ENCODE results near the gene SPTLC1. TPM values are rescaled to one million over a fixed set of nuclear protein-coding genes. Genes with fewer than 3 reads are reported as not detected.

SPTLC1 gene
- total and polyA plus RNA-seq, 2 of the 8 experiments (the other 6 are each of a cell fraction or from before 2014, with no cell fraction given): 34.2 to 62.1 TPM

- TF ChIP-seq E2F6 (IDR thresholded peaks at IDR 0.05) (no peak), EZH2 (IDR thresholded peaks at IDR 0.05; ENCODE audit: low read depth, low read length, severe bottlenecking) (no peak), MAX (IDR thresholded peaks at IDR 0.05) (peak; percentile 8; the same call in 1 of the 2 replicates), BACH1 (IDR thresholded peaks at IDR 0.05; ENCODE audit: low read length) (no peak), TAF7 (optimal IDR thresholded peaks at IDR 0.05; ENCODE audit: borderline replicate concordance, low read depth, low read length) (peak; percentile 90), YY1 (IDR thresholded peaks at IDR 0.05; ENCODE audit: low read depth, low read length) (peak; percentile 94), FOSL1 (IDR thresholded peaks at IDR 0.05; ENCODE audit: insufficient read depth, low read depth, low read length) (no peak), SP1 (IDR thresholded peaks at IDR 0.05; ENCODE audit: low read depth, low read length) (peak; percentile 75), CREB1 (IDR thresholded peaks at IDR 0.05) (peak; percentile 99), TCF12 (IDR thresholded peaks at IDR 0.05; ENCODE audit: low read depth, low read length) (no peak), CBX5 (IDR thresholded peaks at IDR 0.05; ENCODE audit: low read depth, low read length) (no peak), GABPA (IDR thresholded peaks at IDR 0.05; ENCODE audit: borderline replicate concordance, insufficient read depth, low read length) (no peak), POLR2AphosphoS5 (IDR thresholded peaks at IDR 0.05; ENCODE audit: low read depth, low read length) (peak; percentile 91), BCL11A (IDR thresholded peaks at IDR 0.05; ENCODE audit: low read depth in 2 of 2, low read length in 2 of 2) (no peak), NANOG (IDR thresholded peaks at IDR 0.05; ENCODE audit: insufficient read depth, low read depth, low read length, poor library complexity, severe bottlenecking) (no peak), CEBPB (IDR thresholded peaks at IDR 0.05; ENCODE audit: low read depth, low read length) (no peak), BRCA1 (IDR thresholded peaks at IDR 0.05; ENCODE audit: low read depth, low read length) (peak; percentile 24; the same call in 1 of the 2 replicates), RXRA (IDR thresholded peaks at IDR 0.05; ENCODE audit: insufficient read depth, low read depth, low read length) (no peak), EP300 (IDR thresholded peaks at IDR 0.05; ENCODE audit: borderline replicate concordance in 1 of 2, low read depth in 2 of 2, low read length in 2 of 2) (peak in 1 of 2 experiments; percentile 15; a peak in 1 of 3 replicates), ATF2 (IDR thresholded peaks at IDR 0.05; ENCODE audit: low read length) (no peak), ASH2L (IDR thresholded peaks at IDR 0.05; ENCODE audit: low read length) (peak; percentile 100)
Observed at GRCh38 chr9:92115071-92115858, at the start of gene SPTLC1 (continued).
